ENCODE data around the gene FXR2.

GRCh38 chr17:7632492-7632894 lies 17.8 kb upstream of the FXR2 start:
- TF ChIP-seq, protein P1, sequence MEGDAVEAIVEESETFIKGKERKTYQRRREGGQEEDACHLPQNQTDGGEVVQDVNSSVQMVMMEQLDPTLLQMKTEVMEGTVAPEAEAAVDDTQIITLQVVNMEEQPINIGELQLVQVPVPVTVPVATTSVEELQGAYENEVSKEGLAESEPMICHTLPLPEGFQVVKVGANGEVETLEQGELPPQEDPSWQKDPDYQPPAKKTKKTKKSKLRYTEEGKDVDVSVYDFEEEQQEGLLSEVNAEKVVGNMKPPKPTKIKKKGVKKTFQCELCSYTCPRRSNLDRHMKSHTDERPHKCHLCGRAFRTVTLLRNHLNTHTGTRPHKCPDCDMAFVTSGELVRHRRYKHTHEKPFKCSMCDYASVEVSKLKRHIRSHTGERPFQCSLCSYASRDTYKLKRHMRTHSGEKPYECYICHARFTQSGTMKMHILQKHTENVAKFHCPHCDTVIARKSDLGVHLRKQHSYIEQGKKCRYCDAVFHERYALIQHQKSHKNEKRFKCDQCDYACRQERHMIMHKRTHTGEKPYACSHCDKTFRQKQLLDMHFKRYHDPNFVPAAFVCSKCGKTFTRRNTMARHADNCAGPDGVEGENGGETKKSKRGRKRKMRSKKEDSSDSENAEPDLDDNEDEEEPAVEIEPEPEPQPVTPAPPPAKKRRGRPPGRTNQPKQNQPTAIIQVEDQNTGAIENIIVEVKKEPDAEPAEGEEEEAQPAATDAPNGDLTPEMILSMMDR (IDR thresholded peaks at IDR 0.05; ENCODE audit: poor library complexity, severe bottlenecking): no peak
- no peak for TF ChIP-seq EP300 (conservative IDR thresholded peaks at IDR 0.05; ENCODE audit: poor library complexity, severe bottlenecking)
- TF ChIP-seq REST (IDR thresholded peaks at IDR 0.05; ENCODE audit: borderline replicate concordance): no peak
- TF ChIP-seq MXI1 (conservative IDR thresholded peaks at IDR 0.05; ENCODE audit: poor library complexity, severe bottlenecking): no peak
- no peak for TF ChIP-seq EZH2 (IDR thresholded peaks at IDR 0.05; ENCODE audit: borderline replicate concordance, insufficient read depth, low read length, poor library complexity, severe bottlenecking)

All from neural cell (in vitro differentiated cells).